HG03460 (cell line): ENCODE data around the gene KITLG.
A peak's percentile ranks its signal among the peaks of the same experiment; 100 is the strongest.
"Not testable (repeated sequence)": the region's sequence is repeated elsewhere in the genome, so short reads cannot be mapped to it uniquely, and the experiment has no call there.

Source experiments
- ATAC-seq: cut with Tn5 transposase; IDR thresholded peaks from one replicate; pipeline ENCODE4 v1.9.1; 2021; ENCODE audit not compliant: unreplicated experiment

KITLG gene, protein sequence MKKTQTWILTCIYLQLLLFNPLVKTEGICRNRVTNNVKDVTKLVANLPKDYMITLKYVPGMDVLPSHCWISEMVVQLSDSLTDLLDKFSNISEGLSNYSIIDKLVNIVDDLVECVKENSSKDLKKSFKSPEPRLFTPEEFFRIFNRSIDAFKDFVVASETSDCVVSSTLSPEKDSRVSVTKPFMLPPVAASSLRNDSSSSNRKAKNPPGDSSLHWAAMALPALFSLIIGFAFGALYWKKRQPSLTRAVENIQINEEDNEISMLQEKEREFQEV

DNA sequence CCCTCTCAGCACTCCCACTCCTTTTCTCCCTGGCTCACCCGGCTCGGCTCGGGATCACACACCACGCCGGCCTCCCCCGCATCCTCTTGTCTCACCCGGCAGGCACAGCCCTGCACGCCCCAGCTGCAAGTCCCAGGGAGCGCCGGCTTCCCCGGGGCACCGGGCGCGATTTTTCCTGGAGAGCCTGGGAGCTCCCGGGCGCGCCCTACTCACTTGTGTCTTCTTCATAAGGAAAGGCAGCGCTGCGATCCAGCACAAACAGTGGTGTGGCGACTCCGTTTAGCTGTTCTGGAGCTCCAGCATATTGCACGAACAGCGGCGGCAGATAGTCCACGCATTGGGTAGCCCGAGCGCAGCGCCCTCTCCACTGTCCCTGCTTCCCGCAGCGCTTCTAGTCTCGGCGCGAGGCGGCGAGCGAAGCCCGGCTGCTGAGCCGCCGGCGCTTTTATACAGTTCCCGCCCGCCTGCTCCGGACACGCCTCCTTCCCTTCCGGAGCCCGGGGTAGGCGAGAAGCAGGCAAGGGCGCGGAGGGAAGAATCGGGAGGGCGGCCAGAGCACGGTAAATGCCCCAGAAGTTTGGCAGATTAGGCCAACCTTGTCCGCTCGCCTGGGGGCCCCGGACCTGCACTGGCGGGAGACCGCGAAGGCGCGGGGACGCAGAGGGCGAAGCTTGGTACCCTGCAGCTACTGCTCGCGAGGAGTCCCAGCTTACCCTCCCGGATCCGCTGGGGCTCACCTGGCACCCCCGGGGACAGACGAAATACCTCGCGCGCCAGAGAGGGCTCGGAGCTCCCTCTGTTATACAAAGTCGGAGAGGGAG, at the start of gene KITLG:
Gene KITLG, minus strand, starts transcription at position 421 of the 821 bp plus-strand sequence. Its CDS starts 193 bp downstream, at position 228.
- ATAC-seq, result peak; percentile 65

DNA sequence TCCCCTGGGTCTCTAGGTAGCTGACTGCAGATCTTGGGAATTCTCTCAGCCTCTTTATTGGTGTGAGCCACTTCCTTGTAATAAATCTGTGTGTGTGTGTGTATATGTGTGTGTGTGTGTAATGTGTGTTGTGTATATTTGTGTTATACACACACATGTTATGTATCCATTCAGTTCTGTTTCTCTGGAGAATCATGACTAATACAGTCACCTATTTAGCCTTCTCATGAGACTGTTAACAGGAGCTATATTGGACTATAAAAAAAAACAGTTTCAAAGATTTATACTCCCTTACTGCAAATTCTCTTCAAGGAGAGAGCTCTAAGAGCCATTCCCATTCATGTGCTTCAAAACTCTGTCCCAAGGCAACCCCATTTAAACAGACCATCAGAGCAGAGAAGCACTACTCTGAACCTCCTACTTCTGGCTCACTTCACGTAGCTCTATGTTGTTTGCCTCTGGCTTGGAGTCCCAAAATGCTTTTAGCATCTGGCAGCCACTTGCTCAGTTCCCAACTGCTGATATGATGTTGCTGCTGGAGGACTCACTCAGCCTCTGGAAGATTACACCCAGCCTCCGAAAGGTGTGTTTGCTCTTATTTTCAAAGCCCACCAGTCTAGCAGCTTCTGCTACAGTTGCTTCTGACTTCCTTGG, 48.7 kb upstream of the KITLG start:
- no peak for ATAC-seq

DNA sequence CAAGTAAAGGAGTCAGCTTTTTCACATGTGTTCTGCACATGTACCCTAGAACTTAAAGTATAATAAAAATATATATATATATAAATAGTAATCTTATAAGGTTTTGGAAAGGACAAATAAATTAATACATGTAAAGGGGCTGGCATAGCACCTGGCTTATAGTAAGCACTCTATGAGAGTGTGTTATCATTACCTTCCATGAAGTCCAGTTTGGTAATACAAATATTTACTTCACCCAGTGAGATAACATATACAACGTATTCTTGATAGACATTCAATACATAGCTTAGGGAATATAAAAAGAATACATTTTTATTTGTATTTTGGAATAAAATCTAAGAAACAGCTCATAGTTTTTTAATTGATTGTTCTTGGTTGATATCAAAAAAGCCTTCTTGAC, 47.8 kb upstream of the KITLG start:
- not testable (repeated sequence) for ATAC-seq

DNA sequence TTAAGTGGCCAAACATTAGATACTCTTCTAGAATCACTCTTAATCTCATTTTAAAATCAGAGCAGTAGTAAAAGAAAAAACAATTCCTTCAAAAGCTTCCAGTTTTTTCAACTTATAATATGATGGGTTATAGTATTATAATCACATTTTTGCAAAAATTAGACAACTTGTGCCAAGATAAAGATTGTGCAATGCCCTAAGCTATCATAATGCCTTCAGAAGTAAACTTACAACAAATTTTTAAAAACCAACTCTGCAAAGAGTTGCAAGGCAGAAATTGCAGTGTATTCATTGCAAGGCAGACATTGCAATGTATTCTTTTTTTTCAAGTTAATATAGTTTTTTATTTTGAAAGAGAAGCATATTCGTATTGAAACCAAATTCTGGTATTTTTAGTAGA, 47.2 kb upstream of the KITLG start:
- no peak for ATAC-seq

DNA sequence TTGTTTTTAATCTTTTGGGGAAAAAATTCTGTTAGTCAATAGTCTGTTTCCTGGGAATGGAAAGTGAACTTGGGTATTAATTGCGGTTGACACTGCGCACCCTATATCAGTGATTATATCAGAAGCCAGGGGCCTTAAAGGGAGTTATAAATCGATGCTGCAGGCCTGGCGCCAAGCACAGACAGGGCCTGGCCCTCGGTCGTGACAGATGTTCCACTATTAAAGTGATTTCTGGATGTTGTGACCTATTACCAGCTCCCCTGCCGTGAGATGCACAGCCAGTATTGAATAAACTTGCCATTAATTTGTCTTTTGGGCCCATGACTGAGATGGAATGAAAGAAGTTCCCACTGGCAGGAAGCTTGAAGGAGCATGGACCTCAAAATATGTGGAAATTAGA, 45.1 kb upstream of the KITLG start:
- ATAC-seq, result no peak

DNA sequence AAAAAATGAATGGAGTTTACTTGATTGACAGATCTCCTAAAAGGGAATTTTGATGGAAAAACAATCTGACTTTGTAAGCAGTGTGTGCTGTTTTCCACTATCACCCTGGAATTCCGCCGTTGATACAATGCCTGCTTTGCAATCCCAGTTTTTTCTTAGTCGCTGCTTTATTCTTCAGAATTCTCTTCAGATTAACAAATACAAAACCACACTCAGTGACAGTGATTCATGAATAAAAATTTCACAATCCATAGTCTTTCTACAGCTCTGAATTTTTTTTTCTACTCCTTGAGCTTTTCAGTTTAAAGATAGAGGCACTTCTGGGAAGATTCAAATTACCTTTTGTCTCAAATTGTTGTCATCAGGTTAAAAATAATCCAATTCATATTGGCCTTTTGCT, 44.6 kb upstream of the KITLG start:
- ATAC-seq, result no peak

DNA sequence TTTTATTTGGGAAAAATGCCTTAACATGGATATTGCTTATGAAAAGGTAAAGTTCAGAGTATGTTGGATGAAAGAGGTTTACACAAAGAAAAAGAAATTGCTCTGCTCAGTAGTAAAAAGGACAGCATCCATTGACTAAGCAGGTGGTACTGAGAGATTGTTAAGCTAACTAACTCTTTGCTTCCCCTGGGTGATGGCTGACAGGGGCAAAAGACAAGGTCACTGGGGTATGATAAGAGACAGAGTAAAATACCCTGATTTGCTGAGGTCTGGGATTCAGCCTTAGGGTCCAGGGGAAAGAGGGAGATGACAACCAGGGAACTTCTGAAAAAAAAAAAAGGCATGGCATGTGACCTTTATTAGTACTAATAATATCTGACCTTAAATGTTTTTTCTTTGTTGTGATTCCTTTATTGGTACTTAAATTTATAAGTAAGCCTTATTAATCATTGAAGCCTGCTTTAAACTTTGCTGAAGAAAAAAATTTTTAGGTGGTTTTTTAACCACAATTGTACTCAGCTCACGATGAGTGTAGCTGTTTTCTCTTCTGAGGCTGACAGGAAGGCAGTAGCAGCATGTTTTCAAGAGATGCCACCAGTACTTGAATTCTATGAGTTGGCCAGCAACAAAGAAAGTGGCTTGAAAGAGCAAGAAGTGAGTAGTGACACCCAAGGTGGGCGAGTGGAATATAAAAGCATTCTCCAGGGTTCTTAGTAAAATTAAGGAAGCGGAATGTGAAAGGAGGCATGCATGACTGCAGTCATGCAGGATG, 43.7 kb upstream of the KITLG start:
- ATAC-seq, result no peak

DNA sequence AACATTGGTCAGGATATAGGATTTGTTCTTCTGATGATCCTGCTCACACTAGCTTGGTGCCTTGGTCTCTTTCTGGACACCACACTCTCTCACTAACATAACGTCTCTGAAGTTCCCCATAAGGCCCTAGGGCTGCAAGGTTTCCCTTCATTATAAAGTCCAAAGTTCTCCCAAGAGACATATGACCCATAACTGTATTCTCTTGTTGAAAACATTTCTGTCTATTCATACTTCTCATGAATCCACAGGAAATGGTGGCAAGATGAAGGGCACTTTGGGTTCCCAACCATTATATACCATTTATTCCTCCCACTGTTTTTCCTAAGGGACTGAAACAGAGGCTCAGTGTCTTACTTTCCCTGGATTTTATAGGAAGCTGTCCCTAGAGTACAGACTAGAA, 37.1 kb upstream of the KITLG start:
- ATAC-seq, result no peak

DNA sequence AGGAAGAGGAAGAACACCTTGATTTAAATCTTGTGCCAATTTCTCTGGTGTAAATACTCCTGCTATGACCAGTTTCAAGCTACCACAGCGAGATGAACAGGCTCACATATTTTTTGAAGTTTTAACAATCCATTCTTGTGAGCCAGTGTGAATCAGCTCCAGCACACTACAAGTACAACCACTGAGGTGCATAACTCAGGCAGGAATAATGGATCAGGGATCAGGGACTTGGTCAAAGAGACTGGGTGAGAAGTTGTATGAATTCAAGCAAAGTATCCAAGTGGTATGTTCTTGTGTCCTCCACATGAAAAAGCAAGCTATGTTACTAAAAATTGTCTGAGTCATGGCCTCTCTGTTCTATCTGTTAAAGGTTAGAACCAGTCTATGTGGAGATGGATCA, 35.2 kb upstream of the KITLG start:
- ATAC-seq, result no peak

DNA sequence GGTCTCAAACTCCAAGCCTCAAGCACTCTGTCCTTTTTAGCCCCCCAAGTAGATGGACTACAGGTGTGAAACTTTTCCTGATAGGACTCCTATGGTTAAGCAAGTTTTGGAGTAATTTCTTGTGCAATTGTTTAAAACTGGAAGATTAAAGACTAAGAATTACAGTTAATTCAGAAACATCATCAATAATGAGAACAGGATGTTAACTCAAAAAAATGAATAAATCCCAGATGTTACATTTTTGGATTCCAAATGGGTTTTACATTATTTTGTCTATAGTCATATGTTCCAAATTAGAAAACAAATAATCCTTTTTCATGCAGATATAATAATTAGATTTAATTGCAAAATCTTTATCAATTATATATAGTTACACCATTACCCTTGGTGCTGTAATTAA, 24.4 kb upstream of the KITLG start:
- ATAC-seq, result no peak

DNA sequence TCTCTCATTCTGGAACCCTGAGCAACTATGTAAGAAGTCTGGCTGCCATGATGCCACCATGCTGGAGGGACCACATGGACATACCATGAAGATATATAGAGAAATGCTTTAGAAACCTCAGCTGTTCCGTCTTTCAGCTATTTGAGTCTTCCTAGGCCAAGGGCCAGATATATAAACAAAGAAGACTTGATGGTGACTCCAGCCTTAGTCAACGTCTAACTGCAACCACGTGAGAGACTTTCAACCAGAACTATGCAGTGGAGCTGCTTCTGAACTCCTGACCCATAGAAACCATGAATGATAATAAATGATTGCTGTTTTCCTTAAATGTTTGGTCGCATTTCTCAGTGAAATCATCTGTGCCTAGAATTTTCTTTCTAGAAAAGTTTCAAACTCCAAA, 20.0 kb upstream of the KITLG start:
- no peak for ATAC-seq

DNA sequence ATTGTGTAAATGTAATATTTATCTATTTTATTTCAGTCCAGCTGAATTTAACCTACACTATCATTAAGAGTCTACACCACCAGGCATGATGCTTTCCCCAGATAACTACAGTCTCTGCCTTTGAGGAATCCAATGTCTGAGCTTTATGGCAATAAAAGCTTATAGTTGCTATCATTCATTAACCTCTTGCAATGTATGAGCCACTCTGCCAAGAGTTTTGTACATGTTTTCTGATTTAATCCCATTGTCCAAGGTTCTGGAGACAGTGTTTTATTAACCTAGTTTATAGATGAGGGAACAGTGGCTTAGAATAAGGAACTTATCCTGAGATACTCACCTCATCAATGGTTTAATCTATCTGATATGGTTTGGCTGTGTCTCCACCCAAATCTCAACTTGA, 17.1 kb upstream of the KITLG start:
- ATAC-seq, result no peak

DNA sequence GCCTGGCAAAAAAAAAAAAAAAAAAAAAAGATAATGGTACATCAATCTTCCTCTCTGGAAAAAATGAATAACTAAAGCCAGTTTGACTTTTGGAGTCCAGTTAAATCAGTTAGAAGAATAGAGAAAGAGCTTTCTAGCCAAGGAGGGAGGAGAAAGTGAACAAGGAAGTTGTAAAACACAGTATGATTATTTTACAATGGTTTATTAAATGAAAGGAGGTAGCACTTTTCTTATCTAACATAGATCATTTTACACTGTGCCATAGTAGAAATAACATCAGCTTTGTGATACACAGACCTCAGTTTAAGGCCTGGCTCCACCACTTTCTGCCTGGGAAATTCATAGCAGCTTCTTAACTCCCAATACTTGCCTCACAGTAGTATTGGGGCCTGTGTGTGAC, 15.4 kb upstream of the KITLG start:
- ATAC-seq, result no peak

DNA sequence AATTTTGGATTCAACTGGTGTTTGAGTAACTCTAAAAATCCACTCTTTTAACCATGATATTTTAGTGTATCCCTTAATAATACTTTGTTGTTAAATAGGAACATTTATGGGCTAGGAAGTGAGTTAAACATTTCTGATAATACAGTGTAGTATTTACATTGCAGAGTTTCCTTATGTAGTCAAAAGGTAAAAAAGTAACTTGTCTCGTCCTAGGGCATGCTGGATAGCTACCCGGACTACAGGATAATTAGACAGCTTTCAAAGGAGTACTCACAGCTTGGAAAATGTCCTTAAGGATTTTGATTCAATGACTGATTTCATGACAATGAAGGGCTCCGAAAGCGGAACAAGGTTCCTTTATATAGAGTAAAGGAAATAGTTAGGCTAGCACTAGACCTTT, 14.5 kb upstream of the KITLG start:
- no peak for ATAC-seq

DNA sequence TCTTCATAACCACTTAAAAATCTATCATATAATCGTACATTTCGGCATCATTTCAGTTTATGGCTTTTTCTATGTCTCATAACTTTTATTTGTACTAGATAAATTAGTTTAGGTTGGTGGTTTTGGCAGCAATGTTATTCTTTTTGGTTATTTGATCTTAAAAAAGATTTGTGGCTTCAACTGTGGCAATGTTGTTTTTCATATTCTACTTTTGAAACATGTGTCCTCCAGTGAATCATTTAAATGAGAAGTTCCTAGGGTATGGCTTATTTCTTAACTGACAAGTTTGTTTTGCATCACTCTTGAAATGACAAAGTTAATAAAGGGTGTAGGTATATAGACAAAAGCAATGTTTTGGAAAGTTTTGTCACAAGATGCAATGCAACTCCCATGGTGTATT, 11.1 kb upstream of the KITLG start:
- ATAC-seq, result no peak

DNA sequence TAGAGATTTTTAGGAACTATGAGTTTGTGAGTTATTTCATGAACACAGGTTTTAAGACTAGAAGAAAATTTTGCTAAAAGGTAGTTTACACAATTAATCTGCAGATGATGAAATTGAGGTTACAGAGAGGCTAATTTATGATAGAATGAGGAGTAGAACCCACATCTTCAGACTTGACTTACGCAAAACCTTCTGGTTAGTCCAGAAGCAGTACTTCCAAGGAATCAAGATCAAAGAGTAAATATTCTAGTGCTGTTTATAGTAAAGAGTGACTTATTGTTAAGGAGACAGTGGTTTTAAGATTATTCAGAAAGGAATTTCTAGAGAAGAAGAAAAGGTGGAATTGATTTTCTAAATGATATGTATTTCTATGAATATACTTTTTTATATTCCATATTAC, 10.6 kb upstream of the KITLG start:
- no peak for ATAC-seq

DNA sequence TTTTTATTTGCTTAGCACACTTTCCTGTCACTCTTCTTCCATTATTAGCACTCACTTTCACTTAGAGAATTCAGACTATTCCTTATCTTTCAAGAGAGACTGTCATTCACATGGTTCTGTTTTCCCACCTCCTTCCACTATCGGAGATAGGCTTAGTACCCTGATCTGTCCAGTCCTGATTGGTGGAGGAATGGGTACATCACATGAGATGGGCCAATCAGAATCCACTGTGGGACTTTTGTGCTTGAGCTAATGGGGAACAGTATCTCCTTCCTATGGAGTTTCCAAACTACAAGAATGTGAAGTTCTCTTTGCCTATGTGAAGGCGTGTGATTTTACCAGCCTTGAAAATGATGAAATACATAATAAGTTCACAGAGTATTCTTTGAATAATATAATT, 4.8 kb upstream of the KITLG start:
- ATAC-seq, result no peak

DNA sequence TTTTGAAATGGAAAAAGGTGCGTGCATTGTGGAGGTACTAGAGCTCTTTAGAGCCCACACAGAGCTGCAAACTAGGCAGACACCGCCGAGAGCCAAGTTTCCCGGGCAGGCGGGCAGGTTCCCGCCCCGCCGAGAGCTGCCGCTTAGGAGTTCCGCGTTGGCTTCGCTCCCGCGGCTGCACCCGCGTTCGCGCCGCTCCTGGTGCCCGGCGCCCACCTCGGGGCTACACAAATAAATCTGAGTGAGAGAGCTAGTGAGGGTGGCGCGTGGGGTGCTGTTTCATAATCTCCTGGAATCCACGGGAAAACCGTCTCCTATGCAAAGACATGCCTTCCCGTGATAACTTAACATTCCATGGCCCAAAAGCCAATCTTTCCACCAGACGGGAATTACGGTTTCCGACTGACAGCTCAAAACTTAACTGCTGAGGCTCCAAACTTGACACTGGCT, 645 bp downstream of the KITLG start:
- no peak for ATAC-seq

DNA sequence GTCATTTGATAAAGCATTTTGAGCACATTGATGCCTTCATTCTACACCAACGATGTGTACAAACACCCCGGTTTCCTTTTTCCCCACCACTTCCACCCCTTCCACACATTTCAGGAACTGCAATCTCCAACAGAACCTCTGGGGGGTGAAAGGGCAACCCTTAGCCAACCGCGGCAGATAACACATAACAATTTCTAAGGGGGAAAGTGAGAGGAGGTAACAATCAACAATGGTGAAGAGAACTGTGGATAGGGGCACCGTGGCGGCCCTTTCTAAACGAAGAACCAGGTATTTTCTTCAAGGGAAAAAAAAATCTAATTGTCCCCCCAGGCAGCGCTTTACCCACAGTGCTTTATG, 1.1 kb downstream of the KITLG start:
- no peak for ATAC-seq

DNA sequence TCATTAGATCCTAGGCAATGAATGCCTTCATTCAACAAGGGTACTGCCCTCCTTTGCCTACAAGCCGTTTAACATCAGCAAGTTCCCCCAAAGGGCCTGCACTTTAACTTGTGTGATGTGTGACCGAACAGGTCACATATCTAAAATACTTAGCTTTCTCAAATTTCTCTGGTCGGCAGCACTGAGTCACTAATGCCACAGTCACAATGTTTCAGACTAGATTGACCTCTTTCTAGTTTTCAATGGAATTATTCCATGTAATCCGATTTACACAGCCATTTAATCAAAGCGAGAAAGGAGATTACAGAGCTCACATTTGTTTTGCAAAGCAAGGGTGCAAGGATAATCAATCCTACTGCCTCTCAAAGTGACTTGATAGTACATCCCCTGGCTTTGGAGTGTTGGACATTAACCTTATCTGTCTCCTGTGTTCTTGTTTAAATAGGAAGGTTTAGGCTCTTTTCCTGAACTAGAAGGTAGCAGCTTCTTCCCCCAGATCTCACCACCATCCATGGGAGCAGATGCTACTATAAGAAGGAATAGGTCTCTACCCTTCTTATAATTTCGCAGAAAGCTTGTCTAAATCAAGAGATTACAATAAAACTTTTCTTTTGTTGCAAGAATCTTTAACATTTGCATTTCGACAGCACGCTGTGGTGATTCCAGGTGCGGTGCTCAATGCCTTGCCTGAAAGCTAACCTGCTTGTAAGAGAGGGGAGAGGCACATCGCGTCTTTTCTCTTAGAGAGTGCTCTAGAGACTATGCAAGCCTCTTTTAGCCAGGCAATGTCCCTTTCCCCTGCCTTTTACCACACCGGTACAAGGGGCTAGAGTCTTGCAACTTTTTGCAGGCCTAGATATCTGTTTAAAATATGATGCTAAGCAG, 1.8 kb downstream of the KITLG start:
- no peak for ATAC-seq
